ENCODE results near the gene PAQR8. TPM values are rescaled to one million over a fixed set of nuclear protein-coding genes. Genes with fewer than 3 reads are reported as not detected.

The PAQR8 gene
- total RNA-seq, 4 donors from 2014 or later, result 12.6 to 33.2 (median 22.3) TPM

DNA sequence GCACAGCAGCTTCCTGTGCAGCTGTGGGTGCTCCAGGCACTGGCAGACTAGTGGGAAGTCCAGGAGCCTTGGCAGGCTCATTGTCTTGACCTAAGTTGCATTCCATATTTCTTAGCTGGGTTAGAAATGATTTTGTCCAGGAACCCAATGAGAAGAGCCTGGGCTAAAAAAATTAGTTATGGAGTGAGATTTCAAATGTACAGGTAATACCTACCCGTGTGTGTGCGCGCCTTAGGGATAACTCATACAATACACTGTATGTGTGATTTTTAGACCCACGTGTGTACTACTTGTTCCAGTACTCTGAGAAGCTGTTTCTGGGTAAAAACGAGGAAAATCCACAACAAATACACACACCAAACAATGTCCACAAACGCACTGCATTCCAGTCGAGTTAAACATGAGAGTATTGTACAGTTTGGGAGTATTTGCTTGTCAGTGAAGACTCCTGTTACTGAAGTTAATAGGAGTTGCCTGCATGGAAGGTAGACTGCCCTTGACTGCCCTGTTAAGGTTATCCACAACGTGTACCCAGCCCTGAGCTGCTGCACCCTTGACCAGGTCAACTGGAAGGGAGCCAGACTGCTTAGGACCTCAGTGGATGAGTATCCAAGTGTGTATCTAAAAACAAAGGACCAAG, 1.4 kb downstream of the PAQR8 start:
- DNase-seq (ENCODE audit: low spot score in 2 of 2), result no peak
- 35 to 41% methylated on average over 8 of the region's 8 CpGs for WGBS, 2 donors
- TF ChIP-seq EP300 (IDR thresholded peaks at IDR 0.05), result no peak
- H3K36me3 ChIP-seq, result peaks cover 0 to 6% (median 0%) of the 10 kb centered on the region in 3 donors
- H3K27ac ChIP-seq, result peak overlapping the region in 3 of 4 donors; percentile 86 to 93 (median 92)
- no peaks in the 10 kb centered on the region for H3K9me3 ChIP-seq
- no peaks in the 10 kb centered on the region for H3K27me3 ChIP-seq
- peak overlapping the region; percentile 73 to 88 (median 86) for H3K4me3 ChIP-seq
- H3K4me1 ChIP-seq, result peaks cover 0 to 62% (median 15%) of the 10 kb centered on the region in 4 donors

DNA sequence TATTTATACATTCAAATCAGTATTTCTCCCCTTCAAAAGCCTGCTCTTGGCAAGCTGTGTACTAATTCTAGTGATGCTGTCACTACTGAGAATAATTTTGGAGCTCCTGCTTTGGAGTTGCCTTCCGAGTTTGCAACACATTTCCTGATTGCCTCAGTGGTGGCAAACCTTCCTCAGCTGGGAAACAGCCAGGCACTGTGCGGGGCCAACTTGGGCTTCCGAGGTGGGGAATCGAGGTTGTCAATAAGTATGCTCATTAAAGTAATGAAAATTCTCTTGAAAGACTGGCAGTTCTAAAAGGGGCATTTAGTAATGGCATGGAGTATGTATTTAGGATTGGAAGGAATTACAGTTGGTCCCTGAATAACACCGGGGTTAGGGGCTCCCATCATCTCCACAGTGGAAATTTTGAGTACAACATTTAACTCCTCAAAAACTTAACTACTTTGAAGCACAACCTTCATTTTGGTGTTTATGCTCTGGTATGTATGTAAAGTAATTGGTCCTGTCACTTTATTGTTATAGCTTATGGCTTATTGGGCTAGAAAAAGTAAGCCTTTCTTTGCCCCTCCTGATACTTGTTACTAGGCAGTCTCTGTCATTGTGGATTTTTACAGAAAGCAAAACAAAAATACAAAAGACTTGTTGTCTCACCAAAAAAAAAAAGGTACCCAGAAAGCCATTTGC, 2.7 kb downstream of the PAQR8 start:
- TF ChIP-seq POLR2A (IDR thresholded peaks at IDR 0.05), result no peak
- no peak for TF ChIP-seq EP300 (IDR thresholded peaks at IDR 0.05)
- TF ChIP-seq, protein P1, sequence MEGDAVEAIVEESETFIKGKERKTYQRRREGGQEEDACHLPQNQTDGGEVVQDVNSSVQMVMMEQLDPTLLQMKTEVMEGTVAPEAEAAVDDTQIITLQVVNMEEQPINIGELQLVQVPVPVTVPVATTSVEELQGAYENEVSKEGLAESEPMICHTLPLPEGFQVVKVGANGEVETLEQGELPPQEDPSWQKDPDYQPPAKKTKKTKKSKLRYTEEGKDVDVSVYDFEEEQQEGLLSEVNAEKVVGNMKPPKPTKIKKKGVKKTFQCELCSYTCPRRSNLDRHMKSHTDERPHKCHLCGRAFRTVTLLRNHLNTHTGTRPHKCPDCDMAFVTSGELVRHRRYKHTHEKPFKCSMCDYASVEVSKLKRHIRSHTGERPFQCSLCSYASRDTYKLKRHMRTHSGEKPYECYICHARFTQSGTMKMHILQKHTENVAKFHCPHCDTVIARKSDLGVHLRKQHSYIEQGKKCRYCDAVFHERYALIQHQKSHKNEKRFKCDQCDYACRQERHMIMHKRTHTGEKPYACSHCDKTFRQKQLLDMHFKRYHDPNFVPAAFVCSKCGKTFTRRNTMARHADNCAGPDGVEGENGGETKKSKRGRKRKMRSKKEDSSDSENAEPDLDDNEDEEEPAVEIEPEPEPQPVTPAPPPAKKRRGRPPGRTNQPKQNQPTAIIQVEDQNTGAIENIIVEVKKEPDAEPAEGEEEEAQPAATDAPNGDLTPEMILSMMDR (IDR thresholded peaks at IDR 0.05), result no peak
- no peak overlapping the region for H3K4me3 ChIP-seq
- H3K27ac ChIP-seq, result peak overlapping the region in 3 of 4 donors; percentile 2 to 48 (median 44)
- no peaks in the 10 kb centered on the region for H3K27me3 ChIP-seq
- DNase-seq (ENCODE audit: low spot score in 2 of 2), result peak in 1 of 2 donors; percentile 9
- 45 to 48% methylated on average over 5 of the region's 5 CpGs for WGBS, 2 donors
- H3K36me3 ChIP-seq, result peaks cover 0 to 6% (median 0%) of the 10 kb centered on the region in 3 donors
- peaks cover 0 to 62% (median 15%) of the 10 kb centered on the region in 4 donors for H3K4me1 ChIP-seq
- H3K9me3 ChIP-seq, result no peaks in the 10 kb centered on the region

DNA sequence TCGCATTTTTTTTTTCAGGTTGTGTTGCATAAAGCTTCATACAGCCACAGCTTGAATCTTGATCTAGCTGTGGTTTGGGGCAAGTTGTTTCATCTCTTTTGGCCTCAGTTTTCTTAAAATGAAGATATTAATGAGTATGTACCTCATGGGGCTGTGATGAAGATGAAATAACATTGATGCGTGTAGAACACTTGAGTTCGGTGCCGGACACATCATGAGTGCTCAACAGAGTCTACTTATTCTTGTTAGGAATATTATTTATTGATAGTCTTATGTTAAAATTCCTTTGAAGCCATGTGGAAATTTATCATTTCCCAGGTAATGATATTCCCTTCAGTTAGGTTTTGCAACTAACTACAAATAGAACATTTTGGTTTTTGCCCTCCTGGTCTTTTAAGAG, 3.4 kb downstream of the PAQR8 start:
- no peaks in the 10 kb centered on the region for H3K27me3 ChIP-seq
- H3K9me3 ChIP-seq, result no peaks in the 10 kb centered on the region
- no peak for DNase-seq (ENCODE audit: low spot score in 2 of 2)
- peak overlapping the region in 2 of 4 donors; percentile 16 to 44 for H3K27ac ChIP-seq
- peaks cover 0 to 6% (median 0%) of the 10 kb centered on the region in 3 donors for H3K36me3 ChIP-seq
- 68 to 71% methylated on average over 4 of the region's 4 CpGs for WGBS, 2 donors
- no peak overlapping the region for H3K4me3 ChIP-seq
- no peak for TF ChIP-seq POLR2A (IDR thresholded peaks at IDR 0.05)
- TF ChIP-seq, protein P1 (IDR thresholded peaks at IDR 0.05), result no peak
- TF ChIP-seq EP300 (IDR thresholded peaks at IDR 0.05), result no peak
- H3K4me1 ChIP-seq, result peaks cover 0 to 69% (median 15%) of the 10 kb centered on the region in 4 donors

DNA sequence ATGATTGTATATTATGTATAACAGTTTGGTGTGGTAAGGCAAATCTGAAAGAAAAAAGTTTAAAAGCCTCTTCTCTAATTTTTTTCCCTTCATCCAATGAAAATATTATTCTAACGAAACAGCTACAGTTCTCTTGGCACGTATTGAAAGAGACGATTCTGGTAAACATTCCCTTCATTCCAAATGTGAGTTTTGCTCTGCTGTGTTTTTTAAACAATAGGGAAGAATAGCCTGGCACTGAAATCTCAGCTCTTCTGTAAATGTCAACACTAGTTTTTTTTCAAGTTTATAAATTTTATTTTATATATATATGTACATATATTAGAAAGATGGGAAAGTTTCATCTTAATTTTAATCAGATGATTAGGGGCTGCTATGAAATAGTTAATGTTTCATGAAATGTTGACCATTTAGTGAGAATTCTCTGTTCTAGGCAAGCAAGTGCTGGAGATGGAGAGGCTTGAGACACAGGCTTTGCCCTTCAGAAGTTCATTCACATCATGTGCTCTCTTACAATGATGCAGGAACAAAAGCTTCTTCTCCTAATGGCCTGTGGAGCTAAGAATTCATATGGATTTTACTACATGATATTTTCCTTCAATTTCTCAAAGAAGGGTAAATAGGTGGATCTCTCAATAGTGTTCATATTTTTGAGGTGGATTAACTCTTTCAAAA, 4.1 kb downstream of the PAQR8 start:
- Histone ChIP-seq H3K4me3 (no peak overlapping the region), H3K27me3 (no peaks in the 10 kb centered on the region), H3K9me3 (no peaks in the 10 kb centered on the region), H3K4me1 (peaks cover 0 to 67% (median 14%) of the 10 kb centered on the region in 4 donors), H3K36me3 (peaks cover 0 to 6% (median 0%) of the 10 kb centered on the region in 3 donors), H3K27ac (peak overlapping the region in 2 of 4 donors; percentile 13 to 16)
- TF ChIP-seq EP300 (IDR thresholded peaks at IDR 0.05) (no peak), POLR2A (IDR thresholded peaks at IDR 0.05) (no peak)
- no peak for DNase-seq (ENCODE audit: low spot score in 2 of 2)
- 20 to 26% methylated on average over 3 of the region's 3 CpGs for WGBS, 2 donors

DNA sequence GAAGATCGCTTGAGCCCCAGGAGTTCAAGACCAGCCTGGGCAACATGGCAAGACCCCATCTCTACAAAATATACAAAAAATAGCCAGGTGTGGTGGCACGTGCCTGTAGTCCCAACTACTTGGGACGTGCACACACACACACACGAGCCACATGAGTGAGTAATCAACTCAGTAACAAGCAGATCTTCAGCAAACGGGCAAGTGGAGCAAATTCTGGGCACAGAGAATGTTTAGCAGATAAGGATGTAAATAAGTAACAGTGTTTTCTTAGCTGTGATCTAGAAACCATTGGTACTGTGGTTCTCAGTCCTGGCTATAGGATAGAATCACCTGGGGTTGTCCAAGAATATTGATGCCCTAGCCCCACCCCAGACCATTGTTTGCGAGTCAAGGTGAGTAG, 6.1 kb downstream of the PAQR8 start:
- Histone ChIP-seq H3K36me3 (peaks cover 0 to 6% (median 0%) of the 10 kb centered on the region in 3 donors), H3K4me3 (no peak overlapping the region), H3K27me3 (no peaks in the 10 kb centered on the region), H3K9me3 (no peaks in the 10 kb centered on the region), H3K27ac (no peak overlapping the region), H3K4me1 (peaks cover 0 to 75% (median 15%) of the 10 kb centered on the region in 4 donors)
- DNase-seq (ENCODE audit: low spot score in 2 of 2), result no peak
- 93% methylated on average over 6 of the region's 6 CpGs for WGBS, 2 donors
- no peak for TF ChIP-seq POLR2A (IDR thresholded peaks at IDR 0.05)

DNA sequence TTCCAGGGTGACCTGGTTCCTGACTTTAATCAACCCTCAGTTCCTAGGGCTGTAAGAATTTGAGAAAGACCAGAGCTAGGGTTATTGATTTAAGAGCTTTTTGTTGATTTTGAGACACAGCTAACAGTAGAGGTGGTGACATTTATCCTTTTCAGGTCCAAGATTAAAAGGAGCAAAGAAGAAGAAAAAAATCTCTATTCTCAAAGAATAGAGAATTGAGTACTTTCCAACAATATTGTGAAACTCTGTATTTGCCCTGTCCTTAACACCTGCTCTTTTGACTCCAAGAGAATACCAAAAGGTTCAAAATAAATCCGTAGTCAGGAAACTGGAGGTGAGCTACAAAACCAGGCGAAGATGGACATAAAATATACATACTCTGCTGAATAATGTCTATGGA, 7.3 kb downstream of the PAQR8 start:
- H3K27me3 ChIP-seq, result no peaks in the 10 kb centered on the region
- no peaks in the 10 kb centered on the region for H3K9me3 ChIP-seq
- H3K4me3 ChIP-seq, result no peak overlapping the region
- H3K4me1 ChIP-seq, result peaks cover 0 to 69% (median 15%) of the 10 kb centered on the region in 4 donors
- no peak for DNase-seq (ENCODE audit: low spot score in 2 of 2)
- H3K36me3 ChIP-seq, result peaks cover 0 to 6% (median 0%) of the 10 kb centered on the region in 3 donors
- H3K27ac ChIP-seq, result no peak overlapping the region
- 92 to 95% methylated on average over 2 of the region's 2 CpGs for WGBS, 2 donors
- TF ChIP-seq POLR2A (IDR thresholded peaks at IDR 0.05), result no peak
- TF ChIP-seq, protein P1 (IDR thresholded peaks at IDR 0.05), result no peak
- no peak for TF ChIP-seq EP300 (IDR thresholded peaks at IDR 0.05)
